HG03521 (cell line): Measurements from ENCODE around the gene MFSD6.

ENCODE experiments used
- ATAC-seq: cut with Tn5 transposase; IDR thresholded peaks from one replicate; pipeline ENCODE4 v1.9.1; 2021; ENCODE audit warnings: mild to moderate bottlenecking, moderate library complexity; ENCODE audit not compliant: unreplicated experiment

MFSD6 gene

DNA sequence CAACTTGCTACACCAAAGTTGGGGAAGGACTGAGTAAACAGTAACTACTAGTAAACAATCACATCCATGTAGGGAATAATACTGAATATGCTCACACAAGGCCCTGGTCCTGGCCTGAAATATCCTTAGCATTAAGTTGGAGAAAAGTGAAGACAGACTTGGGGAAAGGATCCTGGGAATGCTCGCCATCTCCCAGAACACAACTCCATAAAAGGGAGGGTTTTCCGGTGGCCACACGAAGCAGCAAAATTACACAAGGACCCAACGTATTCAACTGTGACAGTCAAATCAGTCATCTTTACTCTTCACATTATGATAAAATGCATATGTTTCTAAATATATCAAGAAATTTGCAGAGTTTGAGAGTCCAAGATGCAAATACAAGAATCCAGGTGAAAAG, 119.1 kb downstream of the MFSD6 start:
- no peak for ATAC-seq

DNA sequence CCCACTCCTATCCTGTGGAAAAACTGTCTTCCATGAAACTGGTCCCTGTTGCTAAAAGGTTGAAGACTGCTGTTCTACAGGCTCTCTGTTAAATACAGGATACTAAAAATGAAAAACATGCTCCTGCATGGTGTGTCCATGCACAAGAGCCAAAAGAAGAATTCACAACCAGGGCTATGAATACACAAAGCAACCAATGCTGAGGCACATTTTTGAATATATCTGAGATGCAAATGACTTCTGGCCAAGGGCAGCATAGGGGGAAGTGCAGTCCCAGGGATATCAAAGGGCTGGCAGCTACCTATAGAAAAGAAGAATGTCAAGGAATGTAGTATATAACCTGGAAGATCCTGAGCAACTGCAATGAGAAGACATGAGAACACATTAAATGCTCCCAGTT, 119.8 kb downstream of the MFSD6 start:
- no peak for ATAC-seq

DNA sequence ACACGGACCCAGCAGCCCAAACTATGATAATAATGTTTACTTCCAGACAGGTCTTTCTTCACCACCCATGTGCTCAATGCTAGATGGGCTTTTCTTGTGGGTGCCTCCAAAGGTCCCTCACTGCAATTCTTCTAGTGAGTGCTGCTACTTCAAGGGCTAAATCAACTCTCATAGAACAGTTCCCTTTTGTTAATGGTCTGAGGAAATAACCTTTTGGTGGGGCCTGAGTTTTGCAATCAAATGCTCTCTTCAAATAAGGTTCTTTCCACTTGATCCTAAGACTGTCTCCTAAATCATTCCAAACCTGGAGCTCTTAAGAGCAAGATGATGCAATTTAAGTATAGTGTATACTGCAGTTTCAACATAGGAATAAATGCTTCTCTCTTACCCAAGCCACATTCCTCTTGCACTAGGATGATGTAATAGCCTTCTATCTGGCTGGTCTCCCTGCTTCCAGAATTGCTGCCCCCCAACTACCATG, 120.4 kb downstream of the MFSD6 start:
- no peak for ATAC-seq

DNA sequence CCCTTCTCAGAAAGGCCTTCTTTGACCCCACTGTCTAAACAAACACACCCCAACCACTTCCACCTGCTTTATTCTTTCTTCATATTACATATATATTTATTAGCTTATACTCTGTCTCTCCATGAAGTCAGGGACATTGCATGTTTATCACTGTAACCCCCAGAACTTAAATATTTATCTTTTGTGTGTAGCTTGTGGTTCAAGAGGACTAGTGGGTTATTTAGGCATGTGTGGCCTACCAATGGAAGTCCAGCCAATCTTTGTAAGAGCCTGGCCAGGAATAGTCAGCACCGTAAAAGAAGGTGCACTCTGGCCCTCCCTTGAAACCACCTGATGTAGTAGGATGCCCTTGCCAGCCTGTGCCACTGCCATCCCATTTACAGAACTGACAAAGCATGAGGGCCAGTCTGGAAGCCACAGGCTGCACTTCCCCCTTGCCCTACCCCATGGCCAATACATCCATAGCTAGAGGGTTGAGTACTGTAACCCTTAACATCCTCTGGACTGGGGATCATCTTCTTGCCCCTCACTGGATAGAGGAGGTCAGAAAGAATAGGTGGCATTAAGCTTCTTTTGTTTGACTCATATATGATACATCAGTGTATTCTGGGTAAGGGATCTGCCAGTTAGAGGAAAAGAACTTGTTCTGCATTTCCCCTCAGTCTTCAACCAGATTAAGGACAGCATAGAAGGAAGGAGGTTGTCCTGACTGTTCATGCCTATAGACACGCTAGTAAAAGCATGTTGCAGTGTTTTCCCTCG, 121.5 kb downstream of the MFSD6 start:
- ATAC-seq: no peak

DNA sequence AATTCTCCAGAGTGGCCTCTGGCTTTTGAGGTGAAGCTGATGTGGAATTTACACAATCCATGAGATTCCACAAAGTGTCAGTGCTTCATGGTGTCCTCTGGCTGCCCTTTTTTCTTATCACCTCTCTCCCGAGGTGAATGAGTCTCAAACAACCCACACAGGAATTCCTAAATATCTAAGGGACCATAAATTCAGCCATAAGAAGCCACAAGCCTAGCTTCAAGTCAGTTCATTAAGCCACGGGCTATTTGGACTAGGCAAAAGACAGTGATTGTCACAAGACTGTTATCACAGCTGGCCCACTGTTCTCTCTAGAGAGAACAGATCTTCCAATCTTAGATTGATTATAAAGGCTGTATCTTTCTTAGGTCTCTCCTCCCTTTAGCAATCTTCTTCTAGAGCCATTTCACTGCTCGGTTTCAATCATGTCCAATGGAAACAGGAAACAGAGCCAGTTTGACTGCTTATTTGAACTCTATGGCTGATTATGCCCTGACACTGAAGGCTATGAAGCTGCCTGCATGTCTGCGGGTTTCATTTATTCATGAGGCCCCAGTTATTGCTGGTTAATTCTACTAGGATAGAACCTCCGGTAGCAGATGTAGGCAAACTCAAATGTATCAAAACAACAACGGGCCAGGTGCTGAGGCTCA, 122.2 kb downstream of the MFSD6 start:
- no peak for ATAC-seq

DNA sequence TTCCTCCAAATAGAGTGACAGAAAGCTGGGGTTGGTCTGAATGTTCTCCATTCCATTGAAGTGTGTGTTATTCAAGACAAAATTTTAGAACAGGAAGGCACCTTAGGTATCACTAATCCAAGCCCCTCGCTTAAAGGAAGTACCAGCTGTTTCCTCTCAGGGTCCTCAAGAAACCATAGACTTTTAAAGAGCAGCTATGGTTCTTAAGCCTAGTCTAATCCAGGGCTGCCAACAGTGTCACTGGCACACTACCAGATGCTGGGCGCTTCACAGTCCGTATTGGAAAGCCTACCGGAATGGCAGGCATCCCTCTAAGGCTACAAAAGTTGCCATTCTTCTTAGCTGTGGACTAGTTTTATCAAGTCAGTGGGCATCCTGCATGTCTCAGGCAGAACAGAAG, 124.4 kb downstream of the MFSD6 start:
- ATAC-seq: no peak

DNA sequence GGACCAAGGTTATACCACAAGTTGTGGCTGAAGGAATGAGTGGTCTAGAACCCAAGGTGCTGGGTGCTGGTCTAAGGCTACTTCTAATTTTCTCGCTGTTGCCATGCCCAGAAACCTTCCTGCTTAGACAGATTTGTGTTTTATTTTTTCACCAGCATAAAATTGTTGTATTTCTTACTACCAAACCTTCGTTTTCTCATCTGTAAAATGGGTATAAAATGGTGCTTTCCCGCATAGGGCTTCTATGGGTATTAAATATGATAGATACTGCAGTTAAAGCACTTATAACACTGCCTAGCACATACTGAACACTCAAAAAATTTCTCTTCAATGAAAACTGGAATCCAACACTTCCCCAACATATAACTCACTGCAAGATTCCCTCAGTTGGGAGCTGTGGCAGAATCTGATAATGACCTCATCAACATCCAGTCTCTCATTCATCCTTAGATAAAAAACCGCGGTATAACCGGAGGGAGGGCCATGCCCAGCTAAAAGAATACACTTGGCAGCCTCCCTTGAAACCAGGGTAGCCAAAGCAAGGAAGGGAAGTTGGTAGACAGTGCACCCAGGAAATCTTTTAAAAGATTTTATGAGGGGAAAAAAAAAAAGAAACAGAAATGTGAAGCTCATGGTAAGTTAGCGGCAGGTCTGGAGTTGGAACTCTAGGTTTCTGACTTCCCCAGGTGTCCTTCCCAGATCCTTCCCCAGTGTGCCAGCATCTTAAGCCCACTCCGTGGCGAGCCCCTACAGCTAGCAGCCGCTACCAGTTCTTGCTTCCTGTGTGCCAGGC, 125.2 kb downstream of the MFSD6 start:
- no peak for ATAC-seq

DNA sequence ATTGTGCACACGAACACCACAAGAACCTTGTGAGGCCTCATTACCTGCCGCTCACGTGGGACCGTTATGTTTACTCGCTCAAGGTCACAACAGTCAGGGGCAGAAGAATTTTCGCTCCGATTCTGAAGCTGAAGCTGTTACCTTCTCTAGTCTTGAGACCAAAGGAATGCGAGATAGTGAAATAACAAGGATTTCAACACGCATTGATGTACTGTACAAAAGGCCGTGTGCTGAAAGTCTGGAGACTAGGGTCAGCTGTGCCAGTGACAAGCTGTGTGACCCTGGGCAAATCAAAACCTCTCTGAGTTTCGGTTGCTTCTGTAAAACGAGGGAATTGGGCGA, 125.8 kb downstream of the MFSD6 start:
- peak; percentile 8 for ATAC-seq

DNA sequence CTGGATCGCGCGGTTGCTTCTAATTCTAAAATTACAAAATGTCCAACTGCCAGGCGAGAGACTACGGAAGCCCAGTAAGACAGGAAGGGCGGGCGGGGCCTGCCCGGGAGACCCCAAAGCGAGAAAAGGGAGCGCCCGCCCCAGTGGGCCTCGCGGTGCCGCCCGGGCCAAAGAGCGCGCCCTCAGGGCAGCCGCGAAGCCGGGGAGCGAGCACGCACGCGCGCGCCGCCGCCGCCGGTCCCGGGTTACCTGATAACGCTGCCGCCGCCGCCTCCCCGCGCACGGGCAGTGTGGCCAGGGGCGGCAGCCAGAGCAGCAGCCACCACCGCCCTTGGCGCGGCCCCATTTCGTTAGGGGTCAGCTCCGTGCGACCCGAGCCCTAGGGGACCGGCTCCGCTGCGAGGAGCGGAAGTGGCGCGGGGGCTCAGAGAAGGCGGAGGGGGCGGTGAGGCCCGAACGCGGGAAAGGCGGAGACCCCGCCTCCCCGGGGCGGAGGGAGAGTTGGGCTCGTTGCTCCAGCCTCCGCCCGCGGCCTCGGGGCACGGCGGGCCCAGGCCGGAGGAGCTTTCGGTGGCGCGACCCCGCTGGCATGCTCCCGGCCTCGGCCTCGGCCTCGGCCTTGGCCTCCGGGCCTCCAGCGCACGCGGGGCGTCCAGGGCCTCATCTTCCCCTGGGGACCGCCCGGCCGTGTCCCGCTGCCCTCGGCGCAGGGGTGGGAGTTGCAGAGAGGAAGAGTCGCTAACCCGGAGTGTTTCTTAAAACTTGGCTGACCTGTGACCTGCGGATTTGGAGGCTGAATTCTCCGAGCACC, 126.4 kb downstream of the MFSD6 start, which contains the start of gene NEMP2:
TSS of gene NEMP2 (minus strand) at position 413 of the 811 bp plus-strand sequence. CDS start at position 346, 67 bp downstream.
- ATAC-seq: peak; percentile 68

DNA sequence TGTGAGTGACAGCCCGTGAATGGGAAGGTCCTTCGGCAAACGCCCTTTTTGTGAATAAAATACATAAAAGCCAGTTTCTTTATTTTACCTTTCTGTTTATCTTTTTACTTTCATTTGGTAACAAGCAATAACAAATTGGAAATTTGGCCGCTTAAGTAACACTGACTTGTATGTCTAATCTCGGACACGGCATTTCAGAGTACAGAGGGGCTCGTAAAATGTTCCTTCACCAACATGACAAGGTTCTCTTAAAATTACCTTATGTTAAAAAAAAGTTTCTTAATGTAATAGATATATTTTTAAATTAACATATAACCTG, 126.9 kb downstream of the MFSD6 start:
- no peak for ATAC-seq

DNA sequence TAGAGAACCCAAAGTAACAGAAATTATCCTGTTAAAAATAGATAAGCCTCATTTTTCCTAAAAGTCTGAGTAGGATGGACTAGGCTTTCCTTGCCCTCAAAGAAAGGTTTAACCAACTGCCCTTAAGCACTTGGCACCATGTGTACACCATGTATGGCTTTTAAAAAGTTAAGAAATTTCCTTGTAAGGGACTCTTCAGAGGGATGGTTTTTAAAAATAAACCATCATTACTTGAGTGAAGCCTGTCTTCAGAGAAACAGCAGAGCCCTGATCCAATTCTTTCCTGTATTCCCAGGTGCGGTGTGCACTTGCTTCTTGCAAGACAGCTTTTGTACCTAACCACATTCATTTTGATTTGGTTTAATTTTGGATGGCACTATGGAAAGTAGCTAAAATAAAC, 127.4 kb downstream of the MFSD6 start:
- ATAC-seq: no peak

DNA sequence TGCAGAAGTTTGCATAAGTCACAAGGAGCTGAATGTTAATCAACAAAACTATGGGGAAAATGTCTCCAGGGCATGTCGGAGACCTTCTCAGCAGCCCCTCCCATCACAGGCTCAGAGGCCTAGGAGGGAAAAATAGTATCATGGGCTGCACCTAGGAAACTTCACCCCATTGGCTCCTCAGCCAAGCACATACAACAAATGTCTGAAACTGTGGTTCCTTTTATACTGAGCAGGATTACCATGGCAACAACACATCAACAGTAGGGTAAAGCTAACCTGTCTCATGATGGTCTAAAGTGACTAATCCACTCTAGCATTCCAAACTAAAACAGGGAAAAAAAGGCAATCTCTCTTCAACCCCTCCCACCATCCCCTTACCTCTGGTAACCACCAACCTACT, 129.6 kb downstream of the MFSD6 start:
- ATAC-seq: no peak

DNA sequence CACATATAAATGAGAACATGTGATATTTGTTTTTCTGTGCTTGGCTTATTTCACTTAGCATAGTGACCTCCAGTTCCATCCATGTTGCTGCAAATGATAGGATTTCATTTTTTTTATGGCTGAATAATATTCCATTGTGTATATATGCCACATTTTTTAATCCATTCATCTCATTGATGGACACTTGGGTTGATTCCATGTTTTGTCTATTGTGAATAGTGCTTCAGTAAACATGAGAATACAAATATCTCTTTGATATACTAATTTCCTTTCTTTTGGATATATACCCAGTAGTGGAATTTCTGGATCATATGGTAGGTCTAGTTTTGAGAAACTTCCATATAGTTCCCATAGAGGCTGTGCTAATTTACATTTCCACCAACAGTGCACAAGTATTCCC, 130.0 kb downstream of the MFSD6 start:
- no peak for ATAC-seq

DNA sequence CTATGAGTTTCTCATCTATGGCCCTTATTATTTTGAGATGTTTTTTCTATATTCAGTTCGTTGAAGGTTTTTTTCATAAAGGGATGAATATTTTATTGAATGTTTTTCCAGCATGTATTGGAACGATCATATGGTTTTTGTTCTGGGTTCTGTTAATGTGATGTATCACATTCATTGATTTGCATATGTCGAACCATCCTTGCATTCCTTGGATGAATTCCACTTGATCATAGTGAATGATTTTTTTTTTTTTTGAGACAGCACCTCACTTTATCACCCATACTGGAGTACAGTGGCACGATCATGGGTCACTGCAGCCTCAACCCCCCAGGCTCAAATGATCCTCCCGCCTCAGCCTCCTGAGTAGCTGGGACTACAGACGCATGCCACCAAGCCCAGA, 131.9 kb downstream of the MFSD6 start:
- no peak for ATAC-seq

DNA sequence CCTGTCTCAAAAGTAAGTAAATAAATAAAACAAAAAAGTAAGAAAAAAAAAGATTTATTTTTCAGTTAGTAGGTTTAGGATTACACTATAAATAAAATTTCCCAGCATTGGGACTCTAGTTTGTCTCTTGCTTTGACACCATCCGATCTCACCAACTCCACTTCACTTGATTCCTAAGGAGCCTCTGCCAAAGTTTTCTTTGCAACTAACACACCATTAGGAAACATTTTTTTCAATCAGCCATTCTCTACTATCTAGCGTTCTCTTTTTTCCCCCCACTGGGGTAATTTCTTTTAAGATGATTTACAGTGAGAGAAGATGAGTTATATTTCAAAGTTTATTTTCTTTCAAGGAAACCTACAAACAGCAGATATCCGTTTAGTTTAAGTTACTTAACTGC, 136.9 kb downstream of the MFSD6 start:
- no peak for ATAC-seq

DNA sequence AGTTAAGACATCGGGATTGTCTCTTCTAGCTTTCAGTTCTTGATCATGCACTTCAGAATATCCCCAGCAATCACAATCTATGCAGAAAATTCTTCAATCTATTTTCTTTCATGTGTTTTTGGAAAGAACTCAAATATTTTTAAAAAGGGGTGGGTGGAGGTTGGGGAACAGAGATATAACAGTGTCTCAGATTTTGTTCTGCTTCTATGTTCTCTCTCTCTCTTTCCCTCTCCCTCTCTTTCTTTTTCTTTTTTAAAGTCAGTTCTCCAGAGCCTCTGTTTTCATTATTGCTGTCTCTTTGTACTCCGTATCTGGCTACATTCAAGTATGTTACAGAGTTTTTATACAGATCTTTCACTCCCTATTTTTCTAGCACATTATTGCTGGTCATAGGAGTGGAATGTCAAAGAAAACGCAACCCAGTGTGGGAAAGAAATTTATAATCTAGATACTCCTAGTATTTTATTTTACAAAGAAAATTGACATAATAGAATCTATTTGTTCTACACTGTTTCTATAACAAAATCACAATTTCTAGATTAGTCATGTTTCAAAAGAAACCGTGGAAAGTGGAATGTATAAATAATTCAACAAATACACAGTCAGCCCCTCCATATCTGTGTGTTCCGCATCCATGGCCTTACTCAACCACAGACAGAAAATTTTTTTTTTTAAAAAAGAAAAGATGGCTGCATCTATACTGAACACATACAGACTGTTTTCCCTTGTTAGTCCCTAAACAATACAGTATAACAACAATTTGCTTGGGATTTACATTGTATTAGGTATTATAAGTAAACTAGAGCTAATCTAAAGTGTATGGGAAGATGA, 137.6 kb downstream of the MFSD6 start:
- no peak for ATAC-seq

DNA sequence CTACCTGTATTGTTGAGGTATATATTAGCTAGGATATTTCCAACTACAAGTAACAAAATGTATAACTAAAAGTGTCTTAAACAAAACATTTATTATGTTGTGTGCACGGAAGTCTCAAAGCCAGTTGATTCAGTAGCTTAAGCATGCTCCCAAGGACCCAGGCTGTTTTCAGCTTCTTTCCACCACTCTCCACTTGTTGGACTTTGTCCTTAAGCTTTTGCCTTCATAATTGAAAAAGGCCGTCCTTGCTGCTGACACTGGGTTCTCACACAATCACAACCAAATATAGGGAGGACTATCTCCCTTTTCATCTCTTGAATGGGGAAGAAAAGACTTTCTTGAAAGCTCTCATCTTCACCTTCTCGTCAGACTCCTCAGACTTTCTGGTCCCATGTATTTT, 138.6 kb downstream of the MFSD6 start:
- no peak for ATAC-seq

DNA sequence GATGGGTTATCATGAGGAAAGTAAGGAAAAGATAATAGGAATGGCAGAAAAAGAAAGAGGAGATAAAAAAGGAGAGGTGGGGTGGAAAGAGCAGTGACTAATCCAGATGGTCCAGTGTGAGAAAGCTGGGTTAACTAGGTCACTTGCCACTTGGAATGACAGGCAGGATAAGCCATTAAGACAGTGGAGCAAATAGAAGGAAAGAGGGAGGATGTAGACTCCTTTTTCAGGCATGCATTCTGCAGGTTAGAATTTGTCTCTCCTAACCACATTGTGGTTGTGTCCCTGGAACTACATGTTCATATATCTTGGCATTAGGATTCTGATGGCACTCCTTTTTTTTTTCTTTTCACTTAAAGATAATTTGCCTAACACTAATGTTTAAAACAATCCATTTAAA, 139.7 kb downstream of the MFSD6 start:
- no peak for ATAC-seq

DNA sequence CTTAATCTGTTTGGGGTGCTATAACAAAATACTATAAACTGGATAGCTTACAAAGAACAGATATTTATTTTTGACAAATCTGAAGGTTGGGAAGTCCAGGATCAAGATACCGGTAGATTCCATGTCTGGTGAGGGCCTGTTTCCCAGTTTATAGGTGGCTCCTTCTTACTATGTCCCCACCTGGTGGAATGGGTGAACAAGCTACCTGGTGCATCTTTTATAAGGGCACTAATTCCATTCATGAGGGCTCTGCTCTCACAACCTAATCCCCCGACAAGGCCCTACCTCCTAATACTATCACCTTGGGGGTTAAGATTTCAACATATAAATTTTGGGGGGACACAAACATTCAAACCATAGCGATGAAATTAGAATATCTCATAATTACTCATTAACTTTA, 142.0 kb downstream of the MFSD6 start:
- ATAC-seq: no peak
